Activated CD4-positive, alpha-beta T cell treated with anti-CD3 and anti-CD28 coated beads, Interleukin-2, amount 50 U/mL, for 16 hours (primary cell): ENCODE results near the gene ZNRF3.

Source experiments
- DNase-seq: peaks from one replicate; pipeline ENCODE4 v3.0.0-alpha.2; 2020

ZNRF3 gene

GRCh38 chr22:29012952-29013351, 129.6 kb downstream of the ZNRF3 start:
- no peak for DNase-seq

- no peak for DNase-seq
Observed at GRCh38 chr22:29014293-29014692, 130.9 kb downstream of the ZNRF3 start.

- no peak for DNase-seq
Observed at GRCh38 chr22:29014773-29015172, 131.4 kb downstream of the ZNRF3 start.

- DNase-seq = no peak
Observed at GRCh38 chr22:29016067-29016938, 132.9 kb downstream of the ZNRF3 start.

GRCh38 chr22:29018293-29019189, 135.2 kb downstream of the ZNRF3 start:
- no peak for DNase-seq

GRCh38 chr22:29022101-29022817, 138.9 kb downstream of the ZNRF3 start:
- DNase-seq = no peak

- DNase-seq = no peak
Observed at GRCh38 chr22:29023172-29023796, 139.9 kb downstream of the ZNRF3 start.

GRCh38 chr22:29026579-29026978, 143.2 kb downstream of the ZNRF3 start:
- no peak for DNase-seq

- DNase-seq = no peak
Observed at GRCh38 chr22:29028468-29028867, 145.1 kb downstream of the ZNRF3 start.

GRCh38 chr22:29029202-29030000, 146.0 kb downstream of the ZNRF3 start:
- no peak for DNase-seq

- peak; percentile 2 for DNase-seq
Observed at GRCh38 chr22:29030016-29030617, 146.7 kb downstream of the ZNRF3 start.

GRCh38 chr22:29030618-29031226, 147.3 kb downstream of the ZNRF3 start:
- DNase-seq = no peak

GRCh38 chr22:29031227-29032011, 148.0 kb downstream of the ZNRF3 start:
- no peak for DNase-seq

- DNase-seq = no peak
Observed at GRCh38 chr22:29032014-29032475, 148.7 kb downstream of the ZNRF3 start.

- DNase-seq = no peak
Observed at GRCh38 chr22:29032584-29032983, 149.2 kb downstream of the ZNRF3 start.

- DNase-seq = no peak
Observed at GRCh38 chr22:29037340-29037932, 154.1 kb downstream of the ZNRF3 start.

- no peak for DNase-seq
Observed at GRCh38 chr22:29039148-29039547, 155.8 kb downstream of the ZNRF3 start.

GRCh38 chr22:29039684-29040083, 156.3 kb downstream of the ZNRF3 start:
- peak; percentile 12 for DNase-seq
